Activated naive CD4-positive, alpha-beta T cell treated with anti-CD3 and anti-CD28 coated beads for 36 hours (primary cell): ENCODE results near the gene HIPK3. TPM values are rescaled to one million over a fixed set of nuclear protein-coding genes. Genes with fewer than 3 reads are reported as not detected.

ENCODE experiments used
- CTCF ChIA-PET: fragments of 350-600 bp; sonication (Branson Sonifier 250); formaldehyde crosslinking; loops from one replicate; lab custom pipeline; 2021; ENCODE audit warnings: antibody characterized with exemption; lab: Charles Lee
- DNase-seq: peaks from one replicate; pipeline ENCODE4 v3.0.0-alpha.2; 2020
- H3K27ac Mint-ChIP-seq: one replicate; pipeline ENCODE4 v1.8.0; 2021; ENCODE audit warnings: mild to moderate bottlenecking, mixed read lengths
- H3K27me3 Mint-ChIP-seq: one replicate; pipeline ENCODE4 v1.8.0; 2021; ENCODE audit warnings: low read depth, mixed read lengths
- H3K36me3 Mint-ChIP-seq: one replicate; pipeline ENCODE4 v1.8.0; 2021; ENCODE audit warnings: low read depth, mixed read lengths
- H3K4me1 Mint-ChIP-seq: one replicate; pipeline ENCODE4 v1.8.0; 2021; ENCODE audit warnings: low read depth, mixed read lengths
- H3K4me3 Mint-ChIP-seq: one replicate; pipeline ENCODE4 v1.8.0; 2021; ENCODE audit warnings: mild to moderate bottlenecking, moderate library complexity, mixed read lengths
- H3K9me3 Mint-ChIP-seq: one replicate; pipeline ENCODE4 v1.8.0; 2021; ENCODE audit warnings: mixed read lengths
- intact Hi-C: fragments of 100-400 bp; cut with micrococcal nuclease; formaldehyde crosslinking; loops from one replicate; pipeline ENCODE4 v1.15.1; 2023
- total RNA-seq, 2 experiments: library from RNA; stranded (reverse); gene quantifications; one replicate each; pipeline ENCODE4 v1.2.3, GENCODE V29; 2021

Gene HIPK3
- total RNA-seq, 2 experiments from 2014 or later: 23.9 to 24.0 TPM

GRCh38 chr11:33262011-33262645 is 4.9 kb downstream of the HIPK3 start:
- CTCF ChIA-PET: no interaction called here

GRCh38 chr11:33263549-33263948 is 6.4 kb downstream of the HIPK3 start:
- no peak overlapping the region for H3K4me3 Mint-ChIP-seq

More at GRCh38 chr11:33262011-33262645, 4.9 kb downstream of the HIPK3 start:
- Mint-ChIP-seq H3K36me3 (peaks cover 5% of the 10 kb centered on the region), H3K4me3 (no peak overlapping the region), H3K4me1 (peaks cover 43% of the 10 kb centered on the region), H3K9me3 (peaks cover 2% of the 10 kb centered on the region), H3K27me3 (no peaks in the 10 kb centered on the region), H3K27ac (no peak overlapping the region)
- intact Hi-C loops: no loop called here
- no peak for DNase-seq

GRCh38 chr11:33264926-33265325 is 7.7 kb downstream of the HIPK3 start:
- no peak for DNase-seq
- peaks cover 2% of the 10 kb centered on the region for H3K9me3 Mint-ChIP-seq
- CTCF ChIA-PET: no interaction called here
- H3K27me3 Mint-ChIP-seq: no peaks in the 10 kb centered on the region
- intact Hi-C loops: no loop called here
- no peak overlapping the region for H3K27ac Mint-ChIP-seq
- peaks cover 46% of the 10 kb centered on the region for H3K4me1 Mint-ChIP-seq
- peaks cover 3% of the 10 kb centered on the region for H3K36me3 Mint-ChIP-seq
- no peak overlapping the region for H3K4me3 Mint-ChIP-seq

More at GRCh38 chr11:33263549-33263948, 6.4 kb downstream of the HIPK3 start:
- intact Hi-C loops: no loop called here
- Mint-ChIP-seq H3K36me3 (peaks cover 5% of the 10 kb centered on the region), H3K27me3 (no peaks in the 10 kb centered on the region), H3K4me1 (peaks cover 43% of the 10 kb centered on the region), H3K9me3 (peaks cover 2% of the 10 kb centered on the region), H3K27ac (no peak overlapping the region)
- DNase-seq: no peak
- CTCF ChIA-PET: no interaction called here

GRCh38 chr11:33266393-33267215 is 9.4 kb downstream of the HIPK3 start:
- H3K4me3 Mint-ChIP-seq: no peak overlapping the region
- peaks cover 37% of the 10 kb centered on the region for H3K4me1 Mint-ChIP-seq
- H3K27ac Mint-ChIP-seq: no peak overlapping the region
- CTCF ChIA-PET: interaction anchor here (0.8 kb wide), 2 partner anchors 18 to 1508 kb away, joined by 3 read pairs; no protein-coding TSS in a partner anchor
- H3K27me3 Mint-ChIP-seq: no peaks in the 10 kb centered on the region
- no peaks in the 10 kb centered on the region for H3K9me3 Mint-ChIP-seq
- no peaks in the 10 kb centered on the region for H3K36me3 Mint-ChIP-seq
- DNase-seq: no peak
- intact Hi-C loops: no loop called here

- H3K36me3 Mint-ChIP-seq: no peaks in the 10 kb centered on the region
- H3K4me1 Mint-ChIP-seq: peaks cover 35% of the 10 kb centered on the region
- no peak overlapping the region for H3K4me3 Mint-ChIP-seq
- no peaks in the 10 kb centered on the region for H3K27me3 Mint-ChIP-seq
- intact Hi-C loops: no loop called here
- CTCF ChIA-PET: interaction anchor here (0.8 kb wide), 1 partner anchor 26 kb away, joined by 3 read pairs; no protein-coding TSS in a partner anchor
- no peak overlapping the region for H3K27ac Mint-ChIP-seq
- no peaks in the 10 kb centered on the region for H3K9me3 Mint-ChIP-seq
- no peak for DNase-seq
Observed at GRCh38 chr11:33268945-33269540, 11.9 kb downstream of the HIPK3 start.

- CTCF ChIA-PET: interaction anchor here (0.8 kb wide), 1 partner anchor 25 kb away, joined by 3 read pairs; no protein-coding TSS in a partner anchor
- Mint-ChIP-seq H3K36me3 (no peaks in the 10 kb centered on the region), H3K4me1 (peaks cover 33% of the 10 kb centered on the region), H3K9me3 (no peaks in the 10 kb centered on the region), H3K27ac (no peak overlapping the region), H3K27me3 (no peaks in the 10 kb centered on the region), H3K4me3 (no peak overlapping the region)
- intact Hi-C loops: no loop called here
- no peak for DNase-seq
Observed at GRCh38 chr11:33269822-33270221, 12.6 kb downstream of the HIPK3 start.

GRCh38 chr11:33271059-33271458 is 13.9 kb downstream of the HIPK3 start:
- DNase-seq: no peak
- Mint-ChIP-seq H3K27me3 (no peaks in the 10 kb centered on the region), H3K27ac (no peak overlapping the region), H3K9me3 (no peaks in the 10 kb centered on the region), H3K4me1 (peaks cover 31% of the 10 kb centered on the region), H3K36me3 (no peaks in the 10 kb centered on the region), H3K4me3 (no peak overlapping the region)
- CTCF ChIA-PET: interaction anchor here (0.7 kb wide), 1 partner anchor 16 kb away, joined by 3 read pairs; no protein-coding TSS in a partner anchor
- intact Hi-C loops: no loop called here

- intact Hi-C loops: no loop called here
- Mint-ChIP-seq H3K9me3 (no peaks in the 10 kb centered on the region), H3K36me3 (no peaks in the 10 kb centered on the region), H3K4me3 (no peak overlapping the region), H3K4me1 (peaks cover 36% of the 10 kb centered on the region), H3K27ac (no peak overlapping the region), H3K27me3 (no peaks in the 10 kb centered on the region)
- no peak for DNase-seq
- CTCF ChIA-PET: no interaction called here
Observed at GRCh38 chr11:33272338-33273107, 15.3 kb downstream of the HIPK3 start.

- Mint-ChIP-seq H3K4me3 (no peak overlapping the region), H3K36me3 (peaks cover 2% of the 10 kb centered on the region), H3K4me1 (peaks cover 43% of the 10 kb centered on the region), H3K27me3 (no peaks in the 10 kb centered on the region), H3K9me3 (no peaks in the 10 kb centered on the region), H3K27ac (no peak overlapping the region)
- intact Hi-C loops: no loop called here
- CTCF ChIA-PET: interaction anchor here (0.6 kb wide), 1 partner anchor 120 kb away, joined by 5 read pairs; no protein-coding TSS in a partner anchor
- no peak for DNase-seq
Observed at GRCh38 chr11:33273656-33274055, 16.5 kb downstream of the HIPK3 start.

- H3K9me3 Mint-ChIP-seq: no peaks in the 10 kb centered on the region
- intact Hi-C loops: no loop called here
- H3K27me3 Mint-ChIP-seq: no peaks in the 10 kb centered on the region
- peaks cover 2% of the 10 kb centered on the region for H3K36me3 Mint-ChIP-seq
- no peak overlapping the region for H3K27ac Mint-ChIP-seq
- peaks cover 40% of the 10 kb centered on the region for H3K4me1 Mint-ChIP-seq
- no peak for DNase-seq
- H3K4me3 Mint-ChIP-seq: no peak overlapping the region
- CTCF ChIA-PET: no interaction called here
Observed at GRCh38 chr11:33280411-33280810, 23.2 kb downstream of the HIPK3 start.

- intact Hi-C loops: no loop called here
- no peaks in the 10 kb centered on the region for H3K27me3 Mint-ChIP-seq
- H3K9me3 Mint-ChIP-seq: no peaks in the 10 kb centered on the region
- peaks cover 37% of the 10 kb centered on the region for H3K4me1 Mint-ChIP-seq
- no peak overlapping the region for H3K27ac Mint-ChIP-seq
- CTCF ChIA-PET: interaction anchor here (0.9 kb wide), 1 partner anchor 24 kb away, joined by 3 read pairs; no protein-coding TSS in a partner anchor
- H3K4me3 Mint-ChIP-seq: no peak overlapping the region
- H3K36me3 Mint-ChIP-seq: peaks cover 3% of the 10 kb centered on the region
- no peak for DNase-seq
Observed at GRCh38 chr11:33281758-33282157, 24.6 kb downstream of the HIPK3 start.

- Mint-ChIP-seq H3K27ac (no peak overlapping the region), H3K27me3 (no peaks in the 10 kb centered on the region), H3K4me1 (peaks cover 30% of the 10 kb centered on the region), H3K9me3 (no peaks in the 10 kb centered on the region), H3K36me3 (peaks cover 11% of the 10 kb centered on the region), H3K4me3 (no peak overlapping the region)
- intact Hi-C loops: no loop called here
- CTCF ChIA-PET: no interaction called here
- no peak for DNase-seq
Observed at GRCh38 chr11:33284818-33285217, 27.6 kb downstream of the HIPK3 start.
